Liver (tissue), 3 donors: Measurements from ENCODE around the gene F2RL1.

Experiments
- GABPA ChIP-seq, 2 donors: IDR thresholded peaks in 1 of 2; conservative IDR thresholded peaks in 1 of 2; 2 replicates each; pipeline ENCODE4 v1.6.1; 2016; ENCODE audit warnings: antibody characterized with exemption in 2 of 2, mild to moderate bottlenecking in 1 of 2, moderate library complexity in 1 of 2
- HNF4G ChIP-seq: IDR thresholded peaks from 2 replicates; pipeline ENCODE4 v1.6.1; 2016; ENCODE audit warnings: antibody characterized with exemption
- NR2F2 ChIP-seq: IDR thresholded peaks from 2 replicates; pipeline ENCODE4 v1.6.1; 2016; ENCODE audit warnings: antibody characterized with exemption
- TF ChIP-seq, protein P1 (sequence below): IDR thresholded peaks from 2 replicates; pipeline ENCODE4 v1.6.1; 2016; ENCODE audit warnings: antibody characterized with exemption
- TF ChIP-seq, protein P2 (sequence below): fragments of 150-350 bp; IDR thresholded peaks from 2 replicates; pipeline ENCODE4 v1.5.1; 2017; ENCODE audit warnings: improper control_type of control experiment, low read depth, low read length; ENCODE audit not compliant: missing input control
- TF ChIP-seq, protein P3 (sequence below): IDR thresholded peaks from 2 replicates; pipeline ENCODE4 v1.6.1; 2016; ENCODE audit warnings: antibody characterized with exemption, mild to moderate bottlenecking
- donor health status: healthy.
- donor health status: healthy.

- TF ChIP-seq GABPA (IDR thresholded peaks at IDR 0.05 in 1 of 2, conservative IDR thresholded peaks at IDR 0.05 in 1 of 2) (no peak), HNF4G (no peak), NR2F2 (no peak)
- TF ChIP-seq, protein P1, sequence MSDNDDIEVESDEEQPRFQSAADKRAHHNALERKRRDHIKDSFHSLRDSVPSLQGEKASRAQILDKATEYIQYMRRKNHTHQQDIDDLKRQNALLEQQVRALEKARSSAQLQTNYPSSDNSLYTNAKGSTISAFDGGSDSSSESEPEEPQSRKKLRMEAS, result no peak
- TF ChIP-seq, protein P2, sequence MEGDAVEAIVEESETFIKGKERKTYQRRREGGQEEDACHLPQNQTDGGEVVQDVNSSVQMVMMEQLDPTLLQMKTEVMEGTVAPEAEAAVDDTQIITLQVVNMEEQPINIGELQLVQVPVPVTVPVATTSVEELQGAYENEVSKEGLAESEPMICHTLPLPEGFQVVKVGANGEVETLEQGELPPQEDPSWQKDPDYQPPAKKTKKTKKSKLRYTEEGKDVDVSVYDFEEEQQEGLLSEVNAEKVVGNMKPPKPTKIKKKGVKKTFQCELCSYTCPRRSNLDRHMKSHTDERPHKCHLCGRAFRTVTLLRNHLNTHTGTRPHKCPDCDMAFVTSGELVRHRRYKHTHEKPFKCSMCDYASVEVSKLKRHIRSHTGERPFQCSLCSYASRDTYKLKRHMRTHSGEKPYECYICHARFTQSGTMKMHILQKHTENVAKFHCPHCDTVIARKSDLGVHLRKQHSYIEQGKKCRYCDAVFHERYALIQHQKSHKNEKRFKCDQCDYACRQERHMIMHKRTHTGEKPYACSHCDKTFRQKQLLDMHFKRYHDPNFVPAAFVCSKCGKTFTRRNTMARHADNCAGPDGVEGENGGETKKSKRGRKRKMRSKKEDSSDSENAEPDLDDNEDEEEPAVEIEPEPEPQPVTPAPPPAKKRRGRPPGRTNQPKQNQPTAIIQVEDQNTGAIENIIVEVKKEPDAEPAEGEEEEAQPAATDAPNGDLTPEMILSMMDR, result no peak
- TF ChIP-seq, protein P3, sequence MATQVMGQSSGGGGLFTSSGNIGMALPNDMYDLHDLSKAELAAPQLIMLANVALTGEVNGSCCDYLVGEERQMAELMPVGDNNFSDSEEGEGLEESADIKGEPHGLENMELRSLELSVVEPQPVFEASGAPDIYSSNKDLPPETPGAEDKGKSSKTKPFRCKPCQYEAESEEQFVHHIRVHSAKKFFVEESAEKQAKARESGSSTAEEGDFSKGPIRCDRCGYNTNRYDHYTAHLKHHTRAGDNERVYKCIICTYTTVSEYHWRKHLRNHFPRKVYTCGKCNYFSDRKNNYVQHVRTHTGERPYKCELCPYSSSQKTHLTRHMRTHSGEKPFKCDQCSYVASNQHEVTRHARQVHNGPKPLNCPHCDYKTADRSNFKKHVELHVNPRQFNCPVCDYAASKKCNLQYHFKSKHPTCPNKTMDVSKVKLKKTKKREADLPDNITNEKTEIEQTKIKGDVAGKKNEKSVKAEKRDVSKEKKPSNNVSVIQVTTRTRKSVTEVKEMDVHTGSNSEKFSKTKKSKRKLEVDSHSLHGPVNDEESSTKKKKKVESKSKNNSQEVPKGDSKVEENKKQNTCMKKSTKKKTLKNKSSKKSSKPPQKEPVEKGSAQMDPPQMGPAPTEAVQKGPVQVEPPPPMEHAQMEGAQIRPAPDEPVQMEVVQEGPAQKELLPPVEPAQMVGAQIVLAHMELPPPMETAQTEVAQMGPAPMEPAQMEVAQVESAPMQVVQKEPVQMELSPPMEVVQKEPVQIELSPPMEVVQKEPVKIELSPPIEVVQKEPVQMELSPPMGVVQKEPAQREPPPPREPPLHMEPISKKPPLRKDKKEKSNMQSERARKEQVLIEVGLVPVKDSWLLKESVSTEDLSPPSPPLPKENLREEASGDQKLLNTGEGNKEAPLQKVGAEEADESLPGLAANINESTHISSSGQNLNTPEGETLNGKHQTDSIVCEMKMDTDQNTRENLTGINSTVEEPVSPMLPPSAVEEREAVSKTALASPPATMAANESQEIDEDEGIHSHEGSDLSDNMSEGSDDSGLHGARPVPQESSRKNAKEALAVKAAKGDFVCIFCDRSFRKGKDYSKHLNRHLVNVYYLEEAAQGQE, result no peak
Observed at GRCh38 chr5:76820526-76820890, 1.7 kb downstream of the F2RL1 start.
